Left cardiac atrium (tissue), 4 donors: ENCODE data around the gene TADA3. TPM values are rescaled to one million over a fixed set of nuclear protein-coding genes. Genes with fewer than 3 reads are reported as not detected.

Source experiments
- ATAC-seq, 2 donors: fragments of 200-7000 bp; cut with Tn5 transposase; one replicate each; pipeline ENCODE4 v1.9.1; 2020; ENCODE audit warnings: mild to moderate bottlenecking in 2 of 2, moderate library complexity in 2 of 2
- DNase-seq: peaks from one replicate; pipeline ENCODE4 v3.0.0-alpha.2; 2020
- intact Hi-C, 2 donors: fragments of 100-400 bp; cut with DNase I; formaldehyde crosslinking; loops; one replicate each; pipeline versions ENCODE4 v1.14.1 to v1.15.1; 2022 to 2023
- long read RNA-seq: library from polyadenylated mRNA; unstranded; transcript quantifications from one replicate; pipeline ENCODE4 v2.0.0, GENCODE V29; 2021
- total RNA-seq, 2 donors: library from RNA; stranded (reverse); fragmentation: NEBNext Ultra II Directional; extraction: Animal tissue kit (Norgen Biotek cat#: 25700); gene quantifications; one replicate each; pipeline ENCODE4 v1.2.1, GENCODE V29; 2021
- donor health status: DM: no; HTN: yes; CAD: no.
- donor health status: DM: no; HTN: yes; CAD: no; lungs with severe emphysema.
- donor health status: DM: yes; HTN: yes; CAD: no.
- donor health status: Dilated cardiomyopathy.

The TADA3 gene, protein sequence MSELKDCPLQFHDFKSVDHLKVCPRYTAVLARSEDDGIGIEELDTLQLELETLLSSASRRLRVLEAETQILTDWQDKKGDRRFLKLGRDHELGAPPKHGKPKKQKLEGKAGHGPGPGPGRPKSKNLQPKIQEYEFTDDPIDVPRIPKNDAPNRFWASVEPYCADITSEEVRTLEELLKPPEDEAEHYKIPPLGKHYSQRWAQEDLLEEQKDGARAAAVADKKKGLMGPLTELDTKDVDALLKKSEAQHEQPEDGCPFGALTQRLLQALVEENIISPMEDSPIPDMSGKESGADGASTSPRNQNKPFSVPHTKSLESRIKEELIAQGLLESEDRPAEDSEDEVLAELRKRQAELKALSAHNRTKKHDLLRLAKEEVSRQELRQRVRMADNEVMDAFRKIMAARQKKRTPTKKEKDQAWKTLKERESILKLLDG
- total RNA-seq: 10 to 100 TPM; 42.0 to 42.7 TPM
- long read RNA-seq, transcript TADA3-201 (9 exons, 2,355 nt): major isoform, 28 of 33 reads
- long read RNA-seq, partial matches to known transcripts: 2 of 33 reads
- long read RNA-seq, other reads (novel, unspliced or antisense): 2 of 33 reads

DNA sequence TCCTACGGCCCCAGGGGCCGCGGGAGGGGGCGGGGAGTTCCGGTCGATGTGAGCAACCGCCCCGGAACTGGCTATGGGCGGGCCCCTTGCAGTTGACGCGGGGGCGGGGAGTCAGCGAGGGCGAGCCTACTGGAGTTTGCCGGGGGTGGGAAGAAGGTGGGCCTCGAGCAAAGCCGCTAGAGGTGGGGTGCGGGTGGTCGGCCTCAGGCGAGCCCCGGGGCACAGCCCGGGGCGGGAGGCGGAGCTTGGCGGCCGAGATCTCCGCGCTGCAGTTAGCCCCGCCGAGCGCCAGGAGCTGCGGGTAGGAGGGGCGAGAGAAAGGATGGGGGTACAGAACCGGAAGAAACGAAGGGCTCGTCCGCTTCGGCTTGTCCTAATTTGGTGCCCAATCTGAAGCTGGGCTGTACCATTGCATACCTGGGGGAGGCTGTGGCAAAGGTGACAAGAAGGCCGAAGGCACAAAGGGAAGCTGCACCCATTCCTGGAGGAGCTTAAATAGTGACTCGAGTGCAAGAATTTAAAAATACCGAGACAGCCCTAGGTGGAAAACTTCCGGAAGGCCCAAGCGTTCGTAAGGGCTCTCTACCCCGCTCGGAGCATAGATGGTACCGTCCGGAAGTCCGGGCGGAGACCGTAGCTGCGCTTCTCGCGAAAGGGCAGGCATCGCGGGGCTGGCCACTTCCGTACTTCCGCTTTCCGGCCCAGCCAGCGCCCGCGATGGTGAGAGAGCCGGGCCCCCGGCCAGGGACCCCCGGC lies at the start of gene TADA3, which contains the start of gene ARPC4:
TSS of gene TADA3 (minus strand) at position 69 of the 756 bp plus-strand sequence. CDS start 1,007 bp downstream, outside the sequence.
TSS of gene ARPC4 (plus strand) at position 678 of the 756 bp plus-strand sequence. CDS start at position 718, 40 bp downstream.
- ATAC-seq: peak; percentile 94 to 95
- intact Hi-C loops: no loop called here

DNA sequence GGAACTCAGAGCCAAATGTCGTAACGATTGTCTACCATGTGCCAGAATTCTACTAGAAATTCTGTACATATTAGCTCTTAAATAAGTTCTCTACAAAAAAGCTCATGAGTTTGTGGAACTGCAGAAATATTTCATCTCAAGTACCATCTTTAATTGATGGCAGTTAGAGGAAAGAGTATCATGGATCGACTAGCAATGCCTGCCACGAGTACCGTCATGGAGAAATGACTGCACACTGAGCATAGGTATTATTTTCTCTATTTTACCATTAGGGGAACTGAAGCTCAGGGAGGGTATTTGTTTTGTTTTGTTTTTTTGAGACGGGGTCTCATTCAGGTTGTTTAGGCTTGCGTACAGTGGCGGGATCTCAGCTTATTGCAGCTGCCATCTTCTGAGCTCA lies 48.7 kb upstream of the TADA3 start:
- intact Hi-C loops: no loop called here
- ATAC-seq (no peak), DNase-seq (no peak)

More for the DNA sequence above, at the start of gene TADA3, which contains the start of gene ARPC4:
- DNase-seq: peak; percentile 97

DNA sequence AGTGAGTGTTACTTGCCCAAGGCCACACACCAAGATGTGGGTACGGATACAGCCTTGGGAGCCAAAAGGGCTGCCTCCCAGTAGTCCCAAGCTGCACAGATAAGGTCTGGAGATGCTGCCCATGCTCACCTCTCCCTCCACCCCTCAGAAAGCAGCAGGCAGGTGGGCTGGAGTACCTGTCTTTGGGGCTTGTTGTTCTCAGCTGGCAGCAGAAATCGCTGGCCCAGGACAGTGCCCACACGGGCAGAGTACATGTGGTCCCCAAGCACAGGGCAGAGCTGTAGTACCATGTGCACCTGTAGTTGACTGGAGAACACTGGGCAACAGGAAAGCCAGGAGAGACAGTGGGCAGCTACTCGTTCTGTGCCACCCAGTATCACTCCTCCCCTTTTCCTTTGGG lies 46.6 kb upstream of the TADA3 start:
- no peak for DNase-seq
- intact Hi-C loops: no loop called here
- ATAC-seq: no peak

GRCh38 chr3:9837701-9838582 lies 45.7 kb upstream of the TADA3 start:
- no peak for ATAC-seq
- intact Hi-C loops: no loop called here
- DNase-seq: no peak

DNA sequence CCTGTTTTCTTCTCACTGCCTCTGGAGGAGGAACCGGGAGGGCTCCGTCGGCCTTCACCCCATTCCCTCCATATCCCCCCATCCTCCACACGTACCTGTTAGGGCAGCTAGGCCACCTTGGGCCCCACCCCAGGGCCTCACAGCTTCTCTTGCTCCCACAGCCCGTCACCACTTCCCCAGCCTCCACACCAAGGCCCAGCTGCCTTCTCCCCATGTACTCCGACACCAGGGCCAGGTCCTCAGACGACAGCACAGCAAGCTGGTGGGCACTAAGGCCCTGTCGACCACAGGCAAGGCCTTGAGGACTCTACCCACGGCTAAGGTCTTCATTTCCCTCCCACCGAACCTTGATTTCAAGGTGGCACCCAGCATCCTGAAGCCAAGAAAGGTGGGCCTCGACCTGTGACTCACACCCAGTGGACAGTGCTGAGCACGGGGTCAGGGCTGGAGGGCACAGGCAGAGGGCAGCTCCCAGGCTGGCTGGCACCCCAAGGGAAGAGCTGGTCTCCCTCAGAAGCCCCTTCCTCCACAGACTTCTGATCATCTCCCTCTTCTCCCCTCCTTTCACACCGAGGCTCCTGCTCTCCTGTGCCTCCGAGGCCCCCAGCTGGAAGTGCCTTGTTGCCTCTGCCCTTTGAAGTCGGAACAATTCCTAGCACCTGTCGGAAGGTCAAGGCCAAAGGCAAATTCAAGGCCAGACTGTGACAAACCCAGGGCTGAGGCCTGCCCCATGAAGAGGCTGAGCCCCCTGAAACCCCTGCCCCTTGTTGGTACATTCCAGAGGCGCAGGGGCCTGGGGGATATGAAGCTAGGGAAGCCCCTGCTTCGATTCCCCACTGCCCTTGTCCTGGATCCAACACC lies 42.5 kb upstream of the TADA3 start:
- DNase-seq: no peak
- ATAC-seq: no peak
- intact Hi-C loops: no loop called here

DNA sequence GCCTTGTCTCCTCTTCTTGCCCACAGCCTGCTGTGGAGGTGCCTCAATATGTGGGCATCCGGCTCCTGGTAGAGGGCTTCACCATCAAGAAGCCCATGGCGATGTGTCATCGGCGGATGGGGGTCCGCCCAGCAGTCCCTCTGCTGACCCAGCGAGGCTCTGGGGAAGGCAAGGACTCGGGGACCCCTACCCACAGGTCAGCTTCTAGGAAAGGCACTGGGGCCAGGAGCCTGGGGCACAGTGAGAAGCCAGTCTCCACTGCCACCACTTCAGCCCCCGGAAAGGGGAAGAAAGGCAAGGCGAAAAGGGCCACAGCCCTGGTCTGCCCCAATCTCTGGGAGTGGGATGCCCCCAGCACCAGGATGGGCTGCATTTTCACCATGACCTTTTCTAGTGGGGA lies 40.8 kb upstream of the TADA3 start:
- ATAC-seq (no peak), DNase-seq (no peak)
- intact Hi-C loops: no loop called here

DNA sequence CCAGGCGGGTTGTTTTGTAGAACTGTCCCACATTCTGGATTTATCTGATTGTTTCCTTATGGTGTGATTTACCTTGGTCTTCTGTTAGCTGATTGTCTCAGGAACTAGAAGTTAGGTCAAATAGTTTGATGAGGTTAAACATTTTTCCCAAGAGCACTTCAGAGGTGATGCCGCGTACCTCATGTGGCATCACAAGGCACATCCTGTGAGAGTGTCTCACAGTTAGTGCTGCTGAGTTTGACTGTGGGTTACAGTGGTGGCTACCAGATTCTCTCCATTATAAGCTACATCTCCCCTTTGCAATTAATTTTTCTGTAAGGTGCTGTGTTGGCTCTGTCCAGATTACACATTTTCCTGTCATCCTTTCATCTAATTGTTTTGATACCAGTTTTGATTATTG lies 39.0 kb upstream of the TADA3 start:
- no peak for ATAC-seq
- intact Hi-C loops: no loop called here
- DNase-seq: no peak

GRCh38 chr3:9828801-9829755 lies 36.8 kb upstream of the TADA3 start:
- intact Hi-C loops: no loop called here
- DNase-seq: no peak
- ATAC-seq: no peak

GRCh38 chr3:9826815-9827573 lies 34.7 kb upstream of the TADA3 start:
- DNase-seq (no peak), ATAC-seq (peak in 1 of 2 donors; percentile 22)
- intact Hi-C loops: no loop called here

GRCh38 chr3:9825451-9826040 lies 33.3 kb upstream of the TADA3 start:
- intact Hi-C loops: no loop called here
- ATAC-seq (no peak), DNase-seq (no peak)

- intact Hi-C loops: no loop called here
- DNase-seq: no peak
- no peak for ATAC-seq
Observed at GRCh38 chr3:9820946-9821345, 28.7 kb upstream of the TADA3 start.

- no peak for ATAC-seq
- intact Hi-C loops: no loop called here
- DNase-seq: no peak
Observed at GRCh38 chr3:9820543-9820942, 28.3 kb upstream of the TADA3 start.

DNA sequence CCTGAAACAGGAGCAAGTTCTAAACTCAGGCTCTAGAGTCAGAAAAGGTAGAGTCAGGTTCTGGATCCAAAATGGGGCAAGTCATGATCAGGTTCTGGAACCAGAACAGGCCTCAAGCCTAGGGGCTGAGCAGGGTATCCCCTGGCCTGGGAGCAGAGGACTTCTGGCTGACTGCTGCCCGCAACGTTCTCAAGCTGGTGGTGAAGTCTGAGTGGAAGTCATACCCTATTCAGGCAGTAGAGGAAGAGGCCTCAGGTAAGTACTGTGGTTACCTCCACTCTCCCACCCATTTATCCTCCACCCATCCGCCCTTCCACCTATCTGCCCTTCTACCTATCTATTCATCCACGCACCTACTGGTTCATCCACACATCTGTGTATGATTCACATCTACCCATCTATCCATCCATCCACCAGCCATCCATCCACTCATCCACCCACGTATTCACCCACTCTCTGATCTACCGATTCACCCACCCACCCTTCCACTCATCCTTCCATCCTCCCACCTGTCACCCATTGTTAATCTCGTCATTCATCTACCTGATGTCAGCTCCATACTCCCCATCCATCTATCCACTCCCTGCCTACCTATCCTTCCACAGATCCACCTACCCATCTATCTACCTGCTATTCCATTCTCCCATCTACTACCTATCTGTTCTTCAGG lies 26.5 kb upstream of the TADA3 start:
- intact Hi-C loops: no loop called here
- ATAC-seq (no peak), DNase-seq (no peak)

DNA sequence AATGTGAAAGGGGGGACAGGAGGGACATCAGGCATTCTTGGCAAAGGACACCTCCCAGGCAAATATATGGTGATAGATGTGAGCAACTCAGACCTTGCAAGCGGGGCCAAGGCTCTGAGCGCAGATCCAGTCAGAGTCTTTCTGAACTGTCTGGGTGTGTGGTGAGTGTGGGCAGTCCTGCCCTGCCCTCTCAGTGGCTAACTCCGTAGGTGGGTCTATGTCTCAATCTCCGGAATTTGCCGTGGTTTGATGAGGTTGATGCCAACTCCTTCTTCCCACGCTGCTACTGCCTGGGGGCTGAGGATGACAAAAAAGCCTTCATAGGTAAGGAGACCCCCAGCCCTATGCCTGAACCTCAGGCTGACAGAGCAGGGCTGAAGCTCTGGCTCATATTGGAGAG lies 25.2 kb upstream of the TADA3 start:
- no peak for DNase-seq
- ATAC-seq: no peak
- intact Hi-C loops: no loop called here

DNA sequence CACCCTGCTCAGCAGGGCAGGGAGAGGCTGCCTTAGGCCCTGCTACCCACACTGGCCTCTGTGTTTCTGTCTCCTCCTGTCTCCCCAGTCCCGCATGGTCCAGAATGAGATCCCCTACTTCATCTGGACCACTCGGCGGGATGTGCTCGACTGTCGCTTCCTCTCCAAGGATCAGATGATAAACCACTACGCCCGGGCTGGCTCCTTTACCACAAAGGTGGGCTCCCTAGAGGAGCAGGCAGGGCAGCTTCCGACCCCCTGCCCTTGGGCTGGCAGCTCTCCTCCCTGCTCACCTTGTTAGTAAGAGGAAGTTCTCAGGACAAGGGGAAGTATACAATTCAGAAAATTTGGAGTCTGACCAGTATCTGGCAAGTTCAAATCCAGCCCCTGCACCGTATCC lies 23.7 kb upstream of the TADA3 start:
- no peak for DNase-seq
- ATAC-seq: no peak
- intact Hi-C loops: no loop called here
